GM12864 (cell line): ENCODE data around the gene TUBG2.

Source experiments
- DNase-seq: peaks from one replicate; pipeline ENCODE4 v3.0.0-alpha.2; 2011; ENCODE audit warnings: low read depth
- H3K4me3 ChIP-seq: 2 replicates; pipeline ENCODE4 v1.5.1; 2011; ENCODE audit warnings: mild to moderate bottlenecking, low read depth, low read length, control low read depth
- TF ChIP-seq, protein P1 (sequence below): IDR thresholded peaks from 2 replicates; pipeline ENCODE4 v1.5.1; 2011; ENCODE audit warnings: low read depth, mild to moderate bottlenecking, moderate library complexity, low read length, control low read depth, inconsistent platforms; ENCODE audit errors: missing control alignments

TUBG2 gene

DNA sequence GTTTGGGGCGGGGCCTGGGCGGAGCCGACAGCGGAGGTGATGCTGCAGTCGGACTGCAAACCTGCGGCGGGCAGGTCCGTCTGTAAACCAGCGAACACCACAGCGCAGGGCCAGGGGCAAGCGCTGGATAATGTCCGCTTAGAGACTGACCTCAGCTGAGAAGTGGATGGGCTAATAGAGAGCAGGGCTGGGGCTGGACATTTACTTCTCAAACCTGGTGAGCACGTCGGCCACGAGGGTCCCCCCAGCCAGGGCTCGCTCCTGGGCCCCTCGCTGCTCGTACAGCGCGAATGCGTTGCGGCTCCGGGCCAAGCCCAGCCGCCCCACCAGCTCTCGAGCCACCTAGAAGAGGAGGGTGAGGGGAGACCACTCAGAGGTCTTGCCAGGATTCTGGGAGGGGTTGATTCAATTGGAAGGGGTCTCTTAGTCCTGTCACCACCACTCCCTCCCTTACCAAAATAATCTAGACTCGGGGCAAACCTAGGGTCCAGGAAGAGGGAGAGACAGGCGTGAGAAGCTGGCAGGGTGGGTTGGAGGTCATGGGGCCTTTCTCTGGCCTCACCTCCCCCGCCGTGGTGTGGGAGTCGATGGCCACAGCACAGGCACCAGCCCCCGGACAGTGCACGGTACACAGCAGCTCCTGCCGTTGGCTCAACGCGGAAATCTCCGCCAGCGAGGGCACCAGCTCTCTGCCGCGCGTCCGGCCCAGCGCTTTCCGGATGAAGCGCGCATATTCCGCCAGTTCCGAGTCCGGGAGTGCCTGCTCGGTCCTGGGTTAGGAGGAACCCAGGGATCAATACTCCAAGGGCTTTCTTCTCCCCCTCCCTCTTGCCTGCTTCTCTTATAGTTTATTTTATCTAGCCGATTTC, 11.9 kb downstream of the TUBG2 start:
- DNase-seq: no peak
- TF ChIP-seq, protein P1, sequence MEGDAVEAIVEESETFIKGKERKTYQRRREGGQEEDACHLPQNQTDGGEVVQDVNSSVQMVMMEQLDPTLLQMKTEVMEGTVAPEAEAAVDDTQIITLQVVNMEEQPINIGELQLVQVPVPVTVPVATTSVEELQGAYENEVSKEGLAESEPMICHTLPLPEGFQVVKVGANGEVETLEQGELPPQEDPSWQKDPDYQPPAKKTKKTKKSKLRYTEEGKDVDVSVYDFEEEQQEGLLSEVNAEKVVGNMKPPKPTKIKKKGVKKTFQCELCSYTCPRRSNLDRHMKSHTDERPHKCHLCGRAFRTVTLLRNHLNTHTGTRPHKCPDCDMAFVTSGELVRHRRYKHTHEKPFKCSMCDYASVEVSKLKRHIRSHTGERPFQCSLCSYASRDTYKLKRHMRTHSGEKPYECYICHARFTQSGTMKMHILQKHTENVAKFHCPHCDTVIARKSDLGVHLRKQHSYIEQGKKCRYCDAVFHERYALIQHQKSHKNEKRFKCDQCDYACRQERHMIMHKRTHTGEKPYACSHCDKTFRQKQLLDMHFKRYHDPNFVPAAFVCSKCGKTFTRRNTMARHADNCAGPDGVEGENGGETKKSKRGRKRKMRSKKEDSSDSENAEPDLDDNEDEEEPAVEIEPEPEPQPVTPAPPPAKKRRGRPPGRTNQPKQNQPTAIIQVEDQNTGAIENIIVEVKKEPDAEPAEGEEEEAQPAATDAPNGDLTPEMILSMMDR: no peak
- no peak overlapping the region for H3K4me3 ChIP-seq

DNA sequence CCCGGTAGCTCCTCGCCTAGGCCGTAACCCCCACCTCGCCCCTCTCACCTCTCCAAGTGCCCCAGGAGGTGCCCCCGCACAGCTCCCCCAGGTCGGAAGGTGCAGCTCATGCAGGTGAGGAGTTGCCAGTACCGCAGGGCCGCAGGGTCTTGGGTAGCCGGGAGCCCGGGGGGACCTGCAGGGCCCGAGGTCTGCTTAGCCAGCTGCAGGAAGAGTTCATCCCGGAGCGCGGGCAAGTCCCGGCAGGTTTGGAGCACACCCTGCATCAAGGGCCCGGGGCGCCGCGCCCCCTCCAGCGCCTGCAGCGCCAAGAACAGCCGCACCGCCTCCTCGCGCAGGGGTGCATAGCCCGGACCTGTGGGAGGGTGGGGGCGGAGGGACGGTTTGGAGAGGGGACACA, 13.0 kb downstream of the TUBG2 start:
- H3K4me3 ChIP-seq: no peak overlapping the region
- TF ChIP-seq, protein P1: no peak
- no peak for DNase-seq

DNA sequence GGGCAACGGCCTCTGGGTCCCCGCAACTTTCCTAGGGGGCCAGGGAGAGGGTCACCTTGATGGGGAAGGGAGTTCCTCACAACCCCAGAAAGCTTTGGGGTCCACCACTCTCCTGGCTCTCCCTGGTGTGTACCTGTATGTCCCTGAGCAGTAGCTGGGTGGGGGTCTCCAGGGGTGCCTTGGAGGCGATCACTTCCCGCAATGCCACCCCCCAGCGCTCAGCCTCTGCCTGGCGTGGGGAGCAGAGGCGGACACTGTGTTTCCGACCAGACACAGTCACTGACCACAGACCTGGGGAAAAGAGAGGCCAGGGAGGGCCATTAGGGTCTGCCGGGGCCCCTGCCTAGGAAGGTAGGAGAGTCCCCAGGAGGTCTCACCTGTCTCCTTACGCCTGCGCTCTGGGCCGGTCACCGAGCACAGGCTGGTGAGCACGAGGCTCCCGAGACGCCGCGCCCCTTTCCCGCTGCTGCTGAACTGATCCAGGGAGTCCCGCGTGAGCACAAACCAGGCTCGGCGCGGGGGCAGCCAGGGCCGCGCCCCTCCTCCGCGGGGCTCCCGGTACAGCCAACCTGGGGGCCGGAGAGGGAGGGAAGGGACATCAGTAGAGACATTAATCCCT, 14.3 kb downstream of the TUBG2 start:
- peak overlapping the region; percentile 99 for H3K4me3 ChIP-seq
- no peak for DNase-seq
- TF ChIP-seq, protein P1: no peak

DNA sequence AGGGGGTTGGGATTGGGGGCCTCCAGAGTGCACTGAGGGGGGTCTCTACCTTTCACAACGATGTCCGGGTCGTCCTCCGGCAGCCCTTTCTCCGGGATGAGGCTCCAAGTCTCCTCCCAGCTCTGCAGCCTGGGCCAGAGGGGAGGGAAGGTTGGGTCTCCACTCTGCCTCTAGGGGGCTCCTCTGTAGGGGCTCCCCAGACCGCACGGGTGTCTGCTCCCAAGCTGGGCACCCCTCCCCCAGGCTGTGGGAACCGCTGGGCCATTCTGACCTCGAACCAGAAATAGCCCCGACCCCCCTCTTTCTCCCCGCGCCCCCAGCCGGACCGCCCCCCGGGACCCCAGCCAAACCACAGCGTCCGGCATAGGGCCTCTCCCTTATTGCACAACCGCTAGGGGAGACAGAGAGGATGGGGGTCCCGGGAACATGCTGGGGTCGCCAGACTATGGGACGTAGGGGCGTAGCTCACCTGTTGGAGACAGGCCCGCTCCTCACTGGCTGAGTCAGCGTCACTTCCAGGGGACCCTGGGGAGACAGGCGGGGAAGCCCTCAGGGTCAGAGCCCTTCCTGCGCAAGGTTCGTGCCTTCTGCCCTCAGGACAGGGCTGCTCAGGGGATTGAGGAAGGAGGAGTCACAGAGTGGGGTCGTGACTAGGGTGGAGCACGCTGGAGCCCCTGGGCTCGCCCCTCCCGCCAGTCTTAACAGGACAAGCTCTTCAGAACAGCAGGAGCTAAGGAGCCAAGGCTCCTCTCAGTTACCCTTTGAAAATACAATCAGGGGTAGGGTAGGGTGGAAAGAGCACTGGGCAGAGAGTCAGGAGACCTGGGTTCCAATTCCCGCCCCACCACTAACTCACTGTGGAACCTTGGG, 15.0 kb downstream of the TUBG2 start:
- DNase-seq: no peak
- peak overlapping the region; percentile 99 for H3K4me3 ChIP-seq
- TF ChIP-seq, protein P1: peak; percentile 82

DNA sequence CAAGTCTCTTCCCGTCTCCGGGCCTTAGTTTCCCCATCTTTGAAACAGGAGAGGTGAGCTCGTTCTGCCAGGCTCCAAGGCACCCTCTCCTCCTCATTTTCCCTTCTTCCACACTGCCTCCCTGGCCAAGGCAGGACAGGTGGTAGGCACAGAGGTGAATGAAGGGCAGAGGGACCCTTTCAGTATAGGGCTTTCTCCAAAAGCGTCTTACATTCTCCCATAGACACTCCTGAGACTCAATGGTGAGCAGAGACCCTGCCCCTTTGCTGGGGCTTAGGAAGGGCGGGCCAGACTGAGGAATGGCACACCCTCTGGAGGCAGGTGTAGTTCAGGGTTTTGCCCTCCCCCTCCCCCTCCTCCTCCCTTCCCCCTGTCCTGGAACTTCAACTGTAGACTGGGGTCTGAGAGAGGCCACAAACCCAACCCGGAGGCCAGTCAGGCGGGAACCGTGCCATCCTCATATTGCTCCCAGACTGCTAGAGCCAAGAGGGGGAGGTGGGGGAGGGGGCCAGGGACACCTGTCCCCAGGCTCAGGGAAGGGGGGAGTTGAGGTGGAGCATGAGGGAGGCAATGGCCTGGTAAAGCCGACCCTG, 15.8 kb downstream of the TUBG2 start:
- no peak for DNase-seq
- TF ChIP-seq, protein P1: no peak
- H3K4me3 ChIP-seq: peak overlapping the region; percentile 99

DNA sequence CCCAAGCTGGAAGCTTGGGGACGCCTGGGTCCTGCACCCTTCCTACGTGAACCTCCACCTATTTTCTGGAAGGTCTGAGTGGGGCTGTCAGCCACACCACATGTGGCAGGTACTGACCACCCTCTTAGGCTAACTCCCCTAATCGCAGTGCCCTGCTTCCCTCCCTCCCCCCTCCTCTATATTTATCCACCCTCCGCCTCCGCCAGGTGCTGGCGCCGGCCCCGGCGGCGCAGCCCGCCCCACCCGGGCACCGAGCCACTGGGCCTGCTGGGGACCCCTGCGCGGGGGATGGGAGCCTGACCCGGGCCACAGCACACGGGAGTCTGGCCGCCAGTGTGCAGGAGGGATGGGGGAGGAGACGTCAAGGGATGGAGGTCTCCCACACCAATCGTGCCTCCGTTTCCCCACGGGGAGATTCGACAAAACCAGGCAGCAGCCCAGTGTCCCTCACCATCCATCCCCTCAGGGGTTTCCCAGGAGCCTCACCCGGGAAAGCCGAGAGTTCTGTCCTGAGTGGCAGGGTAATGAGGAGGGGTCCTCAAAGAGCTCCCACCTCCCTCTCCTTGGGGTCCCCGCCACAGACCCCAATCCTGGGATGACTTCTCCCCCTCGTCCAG, 16.4 kb downstream of the TUBG2 start:
- DNase-seq: no peak
- TF ChIP-seq, protein P1: no peak
- H3K4me3 ChIP-seq: peak overlapping the region; percentile 99
